Measurements from ENCODE around the gene HSD17B1.

DNA sequence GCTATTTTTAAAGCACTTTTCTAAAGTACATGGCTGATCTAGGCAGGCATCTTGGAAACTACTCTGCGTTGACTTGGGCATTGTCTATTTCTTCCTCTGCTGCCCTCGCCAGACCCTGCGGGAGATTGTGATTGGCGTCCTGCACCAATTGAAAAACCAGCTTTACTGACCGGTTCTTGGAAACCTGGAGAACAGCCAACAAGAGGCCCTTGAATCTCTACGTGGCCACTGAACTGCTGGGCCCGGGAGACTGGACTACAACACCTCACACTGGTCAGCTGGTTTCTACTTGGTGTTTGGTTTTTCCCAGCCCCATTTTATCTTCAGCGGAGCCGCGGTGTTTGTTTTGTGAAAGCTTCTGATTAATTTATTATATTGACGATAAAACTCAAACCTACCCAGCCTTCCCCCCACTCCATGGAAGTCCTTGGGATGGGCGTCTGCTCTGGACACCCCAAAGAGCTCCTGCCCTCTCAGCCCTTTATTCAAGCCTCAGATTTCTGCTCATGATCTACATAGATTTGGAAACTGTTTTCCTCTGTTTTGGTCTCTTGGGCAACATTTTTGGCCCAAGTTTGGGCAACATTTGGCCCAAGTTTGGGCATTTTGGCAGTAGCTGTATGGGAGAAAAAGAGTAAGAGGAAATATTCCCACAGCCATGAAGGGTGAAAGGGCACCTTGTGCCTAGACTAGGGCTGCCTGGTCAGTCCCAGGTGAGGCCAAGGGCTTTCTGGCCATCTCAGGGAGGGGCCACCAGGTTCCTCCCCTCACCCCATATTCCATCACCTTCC is 18.9 kb downstream of the HSD17B1 start:
- TF ChIP-seq, protein P1, sequence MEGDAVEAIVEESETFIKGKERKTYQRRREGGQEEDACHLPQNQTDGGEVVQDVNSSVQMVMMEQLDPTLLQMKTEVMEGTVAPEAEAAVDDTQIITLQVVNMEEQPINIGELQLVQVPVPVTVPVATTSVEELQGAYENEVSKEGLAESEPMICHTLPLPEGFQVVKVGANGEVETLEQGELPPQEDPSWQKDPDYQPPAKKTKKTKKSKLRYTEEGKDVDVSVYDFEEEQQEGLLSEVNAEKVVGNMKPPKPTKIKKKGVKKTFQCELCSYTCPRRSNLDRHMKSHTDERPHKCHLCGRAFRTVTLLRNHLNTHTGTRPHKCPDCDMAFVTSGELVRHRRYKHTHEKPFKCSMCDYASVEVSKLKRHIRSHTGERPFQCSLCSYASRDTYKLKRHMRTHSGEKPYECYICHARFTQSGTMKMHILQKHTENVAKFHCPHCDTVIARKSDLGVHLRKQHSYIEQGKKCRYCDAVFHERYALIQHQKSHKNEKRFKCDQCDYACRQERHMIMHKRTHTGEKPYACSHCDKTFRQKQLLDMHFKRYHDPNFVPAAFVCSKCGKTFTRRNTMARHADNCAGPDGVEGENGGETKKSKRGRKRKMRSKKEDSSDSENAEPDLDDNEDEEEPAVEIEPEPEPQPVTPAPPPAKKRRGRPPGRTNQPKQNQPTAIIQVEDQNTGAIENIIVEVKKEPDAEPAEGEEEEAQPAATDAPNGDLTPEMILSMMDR (IDR thresholded peaks at IDR 0.05; ENCODE audit: low read length), result no peak
- no peak for TF ChIP-seq EZH2 (IDR thresholded peaks at IDR 0.05; ENCODE audit: borderline replicate concordance, low read length)
